Measurements from ENCODE around the gene AFMID. TPM values are rescaled to one million over a fixed set of nuclear protein-coding genes. Genes with fewer than 3 reads are reported as not detected.

The AFMID gene
- total and polyA plus RNA-seq, 2 donors (not counting 3 experiments of a cell fraction or from before 2014, with no cell fraction given) = 33.5 to 42.9 TPM

DNA sequence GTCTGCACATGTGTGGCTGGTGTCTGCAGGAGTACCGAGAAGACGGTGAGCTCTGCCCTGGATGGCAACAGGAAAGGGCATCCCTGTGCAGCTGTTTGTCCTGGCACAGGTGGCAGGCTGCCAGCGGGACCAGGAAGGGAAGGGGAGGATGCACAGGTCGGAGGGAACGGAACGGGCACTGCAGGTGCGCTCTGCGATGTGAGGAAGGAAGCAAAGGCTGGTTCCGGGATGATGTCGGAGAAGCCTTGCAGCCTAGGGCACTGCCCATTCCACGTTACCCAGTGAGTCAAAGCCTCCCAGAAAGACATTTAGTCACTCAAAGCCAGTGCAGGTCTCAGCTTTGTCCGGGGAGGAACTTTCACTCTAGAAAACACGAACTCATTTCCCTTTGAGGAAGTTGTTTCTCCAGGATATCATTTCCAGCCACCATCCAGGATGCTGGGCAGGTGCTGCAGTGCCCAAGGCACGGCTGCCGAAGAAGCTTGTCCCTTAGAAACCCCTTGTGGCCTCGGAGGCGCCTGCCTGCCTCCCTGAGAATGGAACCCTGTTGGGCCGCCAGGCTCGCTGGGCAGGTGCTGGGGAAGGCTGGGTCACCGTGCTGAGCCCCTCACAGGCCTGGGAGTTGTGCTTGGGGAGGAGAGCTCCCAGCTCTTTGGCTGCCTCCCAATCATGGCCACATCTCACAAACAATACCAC is 39.7 kb downstream of the AFMID start:
- no peak overlapping the region for H3K27ac ChIP-seq (ENCODE audit: insufficient read depth, low read depth, low read length)
- H2AFZ ChIP-seq (ENCODE audit: low read depth, low read length) = peak overlapping the region; percentile 32
- H4K20me1 ChIP-seq (replicated peaks; ENCODE audit: control insufficient read depth, extremely low read depth, insufficient read depth, low read length) = no peaks in the 10 kb centered on the region
- FAIRE-seq = peak; percentile 91
- H3K9ac ChIP-seq (replicated peaks; ENCODE audit: extremely low read depth, insufficient read depth, low read length) = no peak overlapping the region
- H3K4me1 ChIP-seq (ENCODE audit: control insufficient read depth, extremely low read depth, insufficient read depth, low read length) = peaks cover 31% of the 10 kb centered on the region
- no peaks in the 10 kb centered on the region for H3K9me1 ChIP-seq (replicated peaks; ENCODE audit: control insufficient read depth, extremely low read depth, insufficient read depth, low read length)
- no TSS peak for BruUV-seq (replicated peaks)
- peak; percentile 65 for DNase-seq (ENCODE audit: low read depth, low spot score)
- dilution Hi-C loops (cut with MboI; ENCODE audit: extremely low pct_ligation_motif_present, low sequenced_read_pairs) = no loop called here
- no peaks in the 10 kb centered on the region for H3K9me3 ChIP-seq (replicated peaks; ENCODE audit: control insufficient read depth, insufficient read depth, low read length)
- H3K79me2 ChIP-seq (ENCODE audit: control insufficient read depth, insufficient read depth, low read length) = no peaks in the 10 kb centered on the region
- peak; percentile 35 for TF ChIP-seq GATA2 (IDR thresholded peaks at IDR 0.05; ENCODE audit: insufficient read depth, insufficient read length, low read depth, low read length)
- TF ChIP-seq, protein P1, sequence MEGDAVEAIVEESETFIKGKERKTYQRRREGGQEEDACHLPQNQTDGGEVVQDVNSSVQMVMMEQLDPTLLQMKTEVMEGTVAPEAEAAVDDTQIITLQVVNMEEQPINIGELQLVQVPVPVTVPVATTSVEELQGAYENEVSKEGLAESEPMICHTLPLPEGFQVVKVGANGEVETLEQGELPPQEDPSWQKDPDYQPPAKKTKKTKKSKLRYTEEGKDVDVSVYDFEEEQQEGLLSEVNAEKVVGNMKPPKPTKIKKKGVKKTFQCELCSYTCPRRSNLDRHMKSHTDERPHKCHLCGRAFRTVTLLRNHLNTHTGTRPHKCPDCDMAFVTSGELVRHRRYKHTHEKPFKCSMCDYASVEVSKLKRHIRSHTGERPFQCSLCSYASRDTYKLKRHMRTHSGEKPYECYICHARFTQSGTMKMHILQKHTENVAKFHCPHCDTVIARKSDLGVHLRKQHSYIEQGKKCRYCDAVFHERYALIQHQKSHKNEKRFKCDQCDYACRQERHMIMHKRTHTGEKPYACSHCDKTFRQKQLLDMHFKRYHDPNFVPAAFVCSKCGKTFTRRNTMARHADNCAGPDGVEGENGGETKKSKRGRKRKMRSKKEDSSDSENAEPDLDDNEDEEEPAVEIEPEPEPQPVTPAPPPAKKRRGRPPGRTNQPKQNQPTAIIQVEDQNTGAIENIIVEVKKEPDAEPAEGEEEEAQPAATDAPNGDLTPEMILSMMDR (IDR thresholded peaks at IDR 0.05; ENCODE audit: extremely low read depth in 1 of 2, insufficient read depth in 1 of 2, low read depth in 1 of 2, low read length in 2 of 2) = no peak
- no peak for TF ChIP-seq EZH2 (IDR thresholded peaks at IDR 0.05; ENCODE audit: borderline replicate concordance, low read depth, low read length, severe bottlenecking)
- TF ChIP-seq POLR2AphosphoS5 (IDR thresholded peaks at IDR 0.05; ENCODE audit: insufficient read depth, low read depth, low read length) = peak; percentile 15
- TF ChIP-seq MAX (IDR thresholded peaks at IDR 0.05; ENCODE audit: insufficient read depth, insufficient read length) = peak; percentile 7
- peak; percentile 55 for TF ChIP-seq FOS (IDR thresholded peaks at IDR 0.05; ENCODE audit: borderline replicate concordance, insufficient read depth, low read length)
- TF ChIP-seq MYC (IDR thresholded peaks at IDR 0.05; ENCODE audit: low read depth, low read length) = no peak
- TF ChIP-seq JUN (IDR thresholded peaks at IDR 0.05; ENCODE audit: borderline replicate concordance, insufficient read depth, insufficient read length, low read depth) = no peak
- no peak for TF ChIP-seq POLR2A (IDR thresholded peaks at IDR 0.05; ENCODE audit: low read depth, low read length)
- no peaks in the 10 kb centered on the region for H3K36me3 ChIP-seq (ENCODE audit: control insufficient read depth in 2 of 2, extremely low read depth in 1 of 2, insufficient read depth in 2 of 2, low read length in 2 of 2)
- ChIA-PET CTCF (interaction anchor here (0.9 to 5.6 kb wide), 3 partner anchors 24 to 142 kb away, joined by 3 to 39 read pairs (median 3); no protein-coding TSS in a partner anchor), POLR2A (no interaction called here)
- H3K27me3 ChIP-seq (ENCODE audit: control insufficient read depth in 2 of 2, insufficient read depth in 2 of 2, low read length in 2 of 2) = peaks cover 13 to 19% of the 10 kb centered on the region in 2 experiments
- peak overlapping the region; percentile 13 for H3K4me2 ChIP-seq (ENCODE audit: insufficient read depth, low read length)
- intact Hi-C loops (cut with micrococcal nuclease) = no loop called here
- H3K4me3 ChIP-seq (replicated peaks in 1 of 3; ENCODE audit: insufficient read depth in 1 of 3, low read depth in 1 of 3, low read length in 3 of 3) = no peak overlapping the region
